ENCODE results near the gene RASGRP4.

DNA sequence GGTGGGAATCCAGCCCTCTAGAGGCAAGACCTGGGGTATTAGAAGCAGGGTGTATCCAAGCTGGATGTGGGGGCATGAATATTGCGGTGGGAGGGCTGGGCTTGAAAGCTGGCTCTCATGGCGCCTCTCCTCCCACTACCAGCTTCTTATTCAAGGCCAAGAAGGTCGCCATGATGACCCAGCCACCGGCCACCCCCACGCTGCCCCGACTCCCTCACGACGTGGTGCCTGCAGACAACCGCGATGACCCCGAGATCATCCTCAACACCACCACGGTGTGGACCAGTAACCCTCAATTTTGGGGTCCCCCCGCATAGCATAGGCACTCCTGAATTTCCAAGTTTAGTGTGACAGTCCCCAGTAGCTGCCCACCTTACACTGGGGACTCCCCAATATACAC is 49.2 kb upstream of the RASGRP4 start:
- TF ChIP-seq, protein P1, sequence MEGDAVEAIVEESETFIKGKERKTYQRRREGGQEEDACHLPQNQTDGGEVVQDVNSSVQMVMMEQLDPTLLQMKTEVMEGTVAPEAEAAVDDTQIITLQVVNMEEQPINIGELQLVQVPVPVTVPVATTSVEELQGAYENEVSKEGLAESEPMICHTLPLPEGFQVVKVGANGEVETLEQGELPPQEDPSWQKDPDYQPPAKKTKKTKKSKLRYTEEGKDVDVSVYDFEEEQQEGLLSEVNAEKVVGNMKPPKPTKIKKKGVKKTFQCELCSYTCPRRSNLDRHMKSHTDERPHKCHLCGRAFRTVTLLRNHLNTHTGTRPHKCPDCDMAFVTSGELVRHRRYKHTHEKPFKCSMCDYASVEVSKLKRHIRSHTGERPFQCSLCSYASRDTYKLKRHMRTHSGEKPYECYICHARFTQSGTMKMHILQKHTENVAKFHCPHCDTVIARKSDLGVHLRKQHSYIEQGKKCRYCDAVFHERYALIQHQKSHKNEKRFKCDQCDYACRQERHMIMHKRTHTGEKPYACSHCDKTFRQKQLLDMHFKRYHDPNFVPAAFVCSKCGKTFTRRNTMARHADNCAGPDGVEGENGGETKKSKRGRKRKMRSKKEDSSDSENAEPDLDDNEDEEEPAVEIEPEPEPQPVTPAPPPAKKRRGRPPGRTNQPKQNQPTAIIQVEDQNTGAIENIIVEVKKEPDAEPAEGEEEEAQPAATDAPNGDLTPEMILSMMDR (IDR thresholded peaks at IDR 0.05) = no peak
- TF ChIP-seq POLR2AphosphoS5 (IDR thresholded peaks at IDR 0.05) = no peak
